ENCODE data around the gene MAPKAPK2. TPM values are rescaled to one million over a fixed set of nuclear protein-coding genes. Genes with fewer than 3 reads are reported as not detected.

MAPKAPK2 gene
- total and polyA plus RNA-seq, 2 of the 13 experiments (the other 11 are each of a cell fraction or from before 2014, with no cell fraction given), result 16.6 to 34.0 TPM

- no TSS peak for BruUV-seq (replicated peaks)
- CTCF ChIA-PET (ENCODE audit: low intra/inter-chr PET ratio, low total read pairs), result no interaction called here
- no peak for ATAC-seq
- H3K9ac ChIP-seq (ENCODE audit: insufficient read depth, low read depth, low read length), result no peak overlapping the region
- no peak overlapping the region for H3K4me3 ChIP-seq (replicated peaks in 1 of 3; ENCODE audit: insufficient read depth in 1 of 3, low read depth in 2 of 3, low read length in 3 of 3)
- H3K79me2 ChIP-seq (ENCODE audit: insufficient read depth, low read length), result no peaks in the 10 kb centered on the region
- no peak for FAIRE-seq
- in situ Hi-C loops (cut with HindIII; ENCODE audit: extremely low pct_ligation_motif_present, low pct_unique_long_range_greater_than_20kb) (no loop called here), intact Hi-C loops (cut with micrococcal nuclease; ENCODE audit: unreplicated experiment) (no loop called here)
- H3K4me2 ChIP-seq (ENCODE audit: low read depth, low read length), result no peak overlapping the region
- POLR2A ChIA-PET, result no interaction called here
- H3K27ac ChIP-seq (ENCODE audit: extremely low read length, insufficient read depth, low read length), result no peak overlapping the region
- no peak for DNase-seq (ENCODE audit: low spot score)
- no peaks in the 10 kb centered on the region for H3K4me1 ChIP-seq (ENCODE audit: insufficient read depth, low read length)
- TF ChIP-seq PAWR (CRISPR knock-in tag; IDR thresholded peaks at IDR 0.05; ENCODE audit: borderline replicate concordance), result no peak
- TF ChIP-seq RARA (CRISPR knock-in tag; IDR thresholded peaks at IDR 0.05), result no peak
- TF ChIP-seq ZNF530 (CRISPR knock-in tag; IDR thresholded peaks at IDR 0.05; ENCODE audit: low read depth), result no peak
- TF ChIP-seq CENPX (CRISPR knock-in tag; IDR thresholded peaks at IDR 0.05), result no peak
- TF ChIP-seq U2AF2 (IDR thresholded peaks at IDR 0.05; ENCODE audit: low read depth, low read length), result no peak
- TF ChIP-seq, protein P1, sequence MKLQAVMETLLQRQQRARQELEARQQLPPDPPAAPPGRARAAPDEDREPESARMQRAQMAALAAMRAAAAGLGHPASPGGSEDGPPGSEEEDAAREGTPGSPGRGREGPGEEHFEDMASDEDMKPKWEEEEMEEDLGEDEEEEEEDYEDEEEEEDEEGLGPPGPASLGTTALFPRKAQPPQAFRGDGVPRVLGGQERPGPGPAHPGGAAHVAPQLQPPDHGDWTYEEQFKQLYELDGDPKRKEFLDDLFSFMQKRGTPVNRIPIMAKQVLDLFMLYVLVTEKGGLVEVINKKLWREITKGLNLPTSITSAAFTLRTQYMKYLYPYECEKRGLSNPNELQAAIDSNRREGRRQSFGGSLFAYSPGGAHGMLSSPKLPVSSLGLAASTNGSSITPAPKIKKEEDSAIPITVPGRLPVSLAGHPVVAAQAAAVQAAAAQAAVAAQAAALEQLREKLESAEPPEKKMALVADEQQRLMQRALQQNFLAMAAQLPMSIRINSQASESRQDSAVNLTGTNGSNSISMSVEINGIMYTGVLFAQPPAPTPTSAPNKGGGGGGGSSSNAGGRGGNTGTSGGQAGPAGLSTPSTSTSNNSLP (IDR thresholded peaks at IDR 0.05; ENCODE audit: low read depth, low read length), result no peak
- no peak for TF ChIP-seq ZNF329 (CRISPR knock-in tag; IDR thresholded peaks at IDR 0.05; ENCODE audit: low read depth)
- no peak for TF ChIP-seq ZNF138 (CRISPR knock-in tag; IDR thresholded peaks at IDR 0.05; ENCODE audit: low read depth)
- no peak for TF ChIP-seq ZNF354B (CRISPR knock-in tag; IDR thresholded peaks at IDR 0.05)
- TF ChIP-seq IRX3 (CRISPR knock-in tag; IDR thresholded peaks at IDR 0.05; ENCODE audit: borderline replicate concordance, low read depth), result no peak
- peaks cover 0 to 13% of the 10 kb centered on the region in 2 experiments; a peak in 3 of 5 replicates for H3K27me3 ChIP-seq (ENCODE audit: control insufficient read depth in 1 of 2, insufficient read depth in 2 of 2, low read length in 2 of 2)
- no peaks in the 10 kb centered on the region for H4K20me1 ChIP-seq (ENCODE audit: insufficient read depth, low read length)
- H2AFZ ChIP-seq (ENCODE audit: low read length), result no peak overlapping the region
- 4% methylated on average over 3 of the region's 3 CpGs for WGBS (ENCODE audit: low lambda C conversion rate)
- H3K36me3 ChIP-seq (replicated peaks in 1 of 2; ENCODE audit: control insufficient read depth in 1 of 2, insufficient read depth in 2 of 2, low read length in 2 of 2), result no peaks in the 10 kb centered on the region
- no peaks in the 10 kb centered on the region for H3K9me3 ChIP-seq (ENCODE audit: low read length)
Observed at GRCh38 chr1:206748348-206749030, 63.8 kb downstream of the MAPKAPK2 start.
